Endothelial cell of umbilical vein (primary cell): ENCODE measurements around the gene KL. TPM values are rescaled to one million over a fixed set of nuclear protein-coding genes. Genes with fewer than 3 reads are reported as not detected.

ENCODE experiments used
- BruUV-seq: library from RNA; stranded (reverse); fragments of 400-500 nt; replicated peaks from 2 replicates; lab custom pipeline; 2021; lab: Mats Ljungman, UMichigan
- CTCF ChIA-PET: fragments of 300-600, 350-600 bp; sonication (Branson Sonifier 250); formaldehyde crosslinking; loops from one replicate; lab custom pipeline; 2021; ENCODE audit warnings: antibody characterized with exemption, inconsistent platforms; lab: Charles Lee
- POLR2A ChIA-PET: fragments of 300-600, 350-600 bp; sonication (Branson Sonifier 250); formaldehyde crosslinking; loops from one replicate; lab custom pipeline; 2021; ENCODE audit warnings: antibody characterized with exemption, inconsistent platforms; lab: Charles Lee
- DNase-seq: peaks from one replicate; pipeline ENCODE4 v3.0.0-alpha.2; 2011; ENCODE audit warnings: low read depth, low spot score
- FAIRE-seq: peaks from 2 replicates; lab custom pipeline; 2011; peaks lifted over from hg19 to GRCh38; lab: Jason Lieb, UNC
- H2AFZ ChIP-seq: 2 replicates; pipeline ENCODE4 v1.6.0; 2012; ENCODE audit warnings: low read depth, low read length, control low read depth, inconsistent platforms
- H3K27ac ChIP-seq: 2 replicates; pipeline ENCODE4 v1.5.1; 2011; ENCODE audit warnings: low read depth, mild to moderate bottlenecking, control low read depth, low read length, moderate library complexity; ENCODE audit not compliant: insufficient read depth
- H3K27me3 ChIP-seq, 2 experiments: 2 replicates each; pipeline versions ENCODE4 v1.6.0 to v1.6.1; 2011; ENCODE audit warnings: low read length in 2 of 2, mixed read lengths in 1 of 2; ENCODE audit not compliant: control insufficient read depth in 2 of 2, insufficient read depth in 2 of 2
- H3K36me3 ChIP-seq, 2 experiments: 2 replicates in 1 of 2; 3 replicates in 1 of 2; pipeline ENCODE4 v1.5.1; 2011; ENCODE audit warnings: low read length in 2 of 2, mild to moderate bottlenecking in 1 of 2, moderate library complexity in 1 of 2; ENCODE audit not compliant: control insufficient read depth in 2 of 2, insufficient read depth in 2 of 2; ENCODE audit errors: extremely low read depth in 1 of 2
- H3K4me1 ChIP-seq: 3 replicates; pipeline ENCODE4 v1.5.1; 2011; ENCODE audit warnings: mild to moderate bottlenecking, low read length; ENCODE audit not compliant: control insufficient read depth, insufficient read depth; ENCODE audit errors: extremely low read depth
- H3K4me2 ChIP-seq: 2 replicates; pipeline ENCODE4 v1.6.1; 2011; ENCODE audit warnings: low read length, control low read depth, mixed read lengths; ENCODE audit not compliant: insufficient read depth
- H3K4me3 ChIP-seq, 3 experiments: fragments of 200-600 bp in 1 of 3; sonication (generic), shearing (Covaris generic) in 1 of 3; replicated peaks in 1 of 3; 2 replicates each; pipeline ENCODE4 v1.5.1; 2011 to 2016; ENCODE audit warnings: control low read depth in 3 of 3, low read length in 3 of 3, mild to moderate bottlenecking in 2 of 3, inconsistent platforms in 1 of 3, low read depth in 1 of 3, moderate library complexity in 1 of 3; ENCODE audit not compliant: insufficient read depth in 1 of 3
- H3K79me2 ChIP-seq: 2 replicates; pipeline ENCODE4 v1.6.0; 2012; ENCODE audit warnings: low read length, inconsistent platforms; ENCODE audit not compliant: control insufficient read depth, insufficient read depth
- H3K9ac ChIP-seq: replicated peaks from 2 replicates; pipeline ENCODE3; 2011; ENCODE audit warnings: low read length, control low read depth; ENCODE audit not compliant: insufficient read depth; ENCODE audit errors: extremely low read depth
- H3K9me1 ChIP-seq: replicated peaks from 3 replicates; pipeline ENCODE4 v1.6.0; 2011; ENCODE audit warnings: mild to moderate bottlenecking, low read length; ENCODE audit not compliant: control insufficient read depth, insufficient read depth; ENCODE audit errors: extremely low read depth
- H3K9me3 ChIP-seq: replicated peaks from 2 replicates; pipeline ENCODE4 v1.5.1; 2012; ENCODE audit warnings: low read length, inconsistent platforms; ENCODE audit not compliant: control insufficient read depth, insufficient read depth
- H4K20me1 ChIP-seq: replicated peaks from 2 replicates; pipeline ENCODE3; 2011; ENCODE audit warnings: mild to moderate bottlenecking, low read length; ENCODE audit not compliant: control insufficient read depth, insufficient read depth; ENCODE audit errors: extremely low read depth
- EZH2 ChIP-seq: IDR thresholded peaks from 2 replicates; pipeline ENCODE4 v1.6.1; 2012; ENCODE audit warnings: borderline replicate concordance, low read depth, mild to moderate bottlenecking, moderate library complexity, low read length, inconsistent platforms; ENCODE audit not compliant: severe bottlenecking
- FOS ChIP-seq: IDR thresholded peaks from 2 replicates; pipeline ENCODE4 v1.6.1; 2011; ENCODE audit warnings: mild to moderate bottlenecking, low read length, moderate library complexity, borderline replicate concordance; ENCODE audit not compliant: insufficient read depth
- GATA2 ChIP-seq: IDR thresholded peaks from 2 replicates; pipeline ENCODE4 v1.7.0; 2011; ENCODE audit warnings: low read depth, mild to moderate bottlenecking, moderate library complexity, mixed read lengths, low read length; ENCODE audit not compliant: insufficient read length, insufficient read depth
- JUN ChIP-seq: IDR thresholded peaks from 2 replicates; pipeline ENCODE4 v1.6.1; 2011; ENCODE audit warnings: borderline replicate concordance, low read depth; ENCODE audit not compliant: insufficient read length, insufficient read depth
- MYC ChIP-seq: IDR thresholded peaks from one replicate; pipeline ENCODE4 v1.6.1; 2011; ENCODE audit warnings: mild to moderate bottlenecking, low read depth, low read length
- POLR2A ChIP-seq: IDR thresholded peaks from 2 replicates; pipeline ENCODE4 v1.6.1; 2012; ENCODE audit warnings: low read depth, mild to moderate bottlenecking, control low read depth, low read length
- POLR2AphosphoS5 ChIP-seq: IDR thresholded peaks from 2 replicates; pipeline ENCODE4 v1.6.1; 2012; ENCODE audit warnings: low read depth, mild to moderate bottlenecking, control low read depth, low read length, moderate library complexity; ENCODE audit not compliant: insufficient read depth
- dilution Hi-C: fragments of 300-500 bp; cut with MboI; formaldehyde crosslinking; loops from one replicate; pipeline ENCODE4 v1.15.0; 2019; ENCODE audit warnings: low sequenced_read_pairs; ENCODE audit not compliant: extremely low pct_ligation_motif_present
- intact Hi-C: fragments of 100-400 bp; cut with micrococcal nuclease; formaldehyde crosslinking; loops from one replicate; pipeline ENCODE4 v1.10.0; 2022
- polyA plus RNA-seq, 4 experiments: library from polyadenylated mRNA; depleted of rRNA in 3 of 4; stranded (reverse) in 3 of 4; unstranded in 1 of 4; fragments of >200 nt; gene quantifications; 2 replicates each; pipeline versions ENCODE4 v1.2.1 to v1.2.3, GENCODE V29; 2011 to 2012; ENCODE audit warnings: missing spikeins in 1 of 4
- total RNA-seq: library from RNA; stranded (reverse); gene quantifications from 2 replicates; pipeline ENCODE4 v1.2.3, GENCODE V29; 2021
- TF ChIP-seq, protein P1 (sequence below), 2 donors: IDR thresholded peaks; 1 replicate in 1 of 2; 2 replicates in 1 of 2; pipeline ENCODE4 v1.5.1; 2011; ENCODE audit warnings: low read length in 2 of 2, mild to moderate bottlenecking in 2 of 2, moderate library complexity in 2 of 2, control low read depth in 1 of 2, inconsistent platforms in 1 of 2, low read depth in 1 of 2; ENCODE audit not compliant: insufficient read depth in 1 of 2; ENCODE audit errors: extremely low read depth in 1 of 2
- TF ChIP-seq, protein P2 (sequence below): IDR thresholded peaks from 2 replicates; pipeline ENCODE4 v1.6.1; 2011; ENCODE audit not compliant: insufficient read depth, insufficient read length

KL gene
- total and polyA plus RNA-seq, 2 donors (not counting 3 experiments of a cell fraction or from before 2014, with no cell fraction given): 0.01 to 0.07 TPM

DNA sequence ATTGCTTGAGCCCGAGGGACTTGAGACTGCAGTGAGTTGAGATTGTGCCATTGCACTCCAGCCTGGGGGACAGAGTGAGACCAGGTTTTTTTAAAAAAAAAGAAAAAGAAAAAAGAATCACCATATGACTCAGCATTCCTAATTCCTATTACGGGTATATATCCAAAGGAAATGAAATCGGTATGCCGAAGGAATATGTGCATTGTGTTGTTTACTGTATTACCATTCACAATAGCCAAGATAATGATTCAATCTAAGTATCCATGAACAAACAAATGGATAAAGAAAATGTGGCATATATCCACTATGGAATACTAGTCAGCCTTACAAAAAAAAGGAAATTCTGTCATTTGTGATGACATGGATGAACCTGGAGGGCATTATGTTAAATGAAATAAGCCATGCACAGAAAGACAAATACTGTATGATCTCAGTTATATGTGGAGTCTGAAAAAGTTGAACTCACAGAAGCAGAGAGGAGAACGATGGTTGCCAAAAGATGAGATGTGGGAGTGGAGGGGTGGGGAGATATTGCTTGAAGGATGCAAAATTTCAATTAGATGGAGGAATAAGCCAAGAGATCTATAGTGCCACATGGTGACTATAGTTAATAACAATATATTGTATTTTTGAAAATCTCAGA, 4.3 kb upstream of the KL start:
- Histone ChIP-seq H3K9me1 (no peaks in the 10 kb centered on the region), H2AFZ (no peak overlapping the region), H3K9me3 (no peaks in the 10 kb centered on the region), H3K36me3 (no peaks in the 10 kb centered on the region), H3K4me3 (no peak overlapping the region), H4K20me1 (no peaks in the 10 kb centered on the region), H3K79me2 (no peaks in the 10 kb centered on the region), H3K27ac (no peak overlapping the region), H3K4me2 (no peak overlapping the region), H3K27me3 (peaks cover 21 to 47% of the 10 kb centered on the region in 2 experiments), H3K4me1 (peaks cover 8% of the 10 kb centered on the region), H3K9ac (no peak overlapping the region)
- FAIRE-seq (no peak), DNase-seq (no peak)
- TF ChIP-seq EZH2: no peak
- TF ChIP-seq FOS: no peak
- TF ChIP-seq JUN: no peak
- TF ChIP-seq MYC: no peak
- no peak for TF ChIP-seq POLR2A
- TF ChIP-seq, protein P1, sequence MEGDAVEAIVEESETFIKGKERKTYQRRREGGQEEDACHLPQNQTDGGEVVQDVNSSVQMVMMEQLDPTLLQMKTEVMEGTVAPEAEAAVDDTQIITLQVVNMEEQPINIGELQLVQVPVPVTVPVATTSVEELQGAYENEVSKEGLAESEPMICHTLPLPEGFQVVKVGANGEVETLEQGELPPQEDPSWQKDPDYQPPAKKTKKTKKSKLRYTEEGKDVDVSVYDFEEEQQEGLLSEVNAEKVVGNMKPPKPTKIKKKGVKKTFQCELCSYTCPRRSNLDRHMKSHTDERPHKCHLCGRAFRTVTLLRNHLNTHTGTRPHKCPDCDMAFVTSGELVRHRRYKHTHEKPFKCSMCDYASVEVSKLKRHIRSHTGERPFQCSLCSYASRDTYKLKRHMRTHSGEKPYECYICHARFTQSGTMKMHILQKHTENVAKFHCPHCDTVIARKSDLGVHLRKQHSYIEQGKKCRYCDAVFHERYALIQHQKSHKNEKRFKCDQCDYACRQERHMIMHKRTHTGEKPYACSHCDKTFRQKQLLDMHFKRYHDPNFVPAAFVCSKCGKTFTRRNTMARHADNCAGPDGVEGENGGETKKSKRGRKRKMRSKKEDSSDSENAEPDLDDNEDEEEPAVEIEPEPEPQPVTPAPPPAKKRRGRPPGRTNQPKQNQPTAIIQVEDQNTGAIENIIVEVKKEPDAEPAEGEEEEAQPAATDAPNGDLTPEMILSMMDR (IDR thresholded peaks at IDR 0.05; ENCODE audit: extremely low read depth in 1 of 2, insufficient read depth in 1 of 2, low read depth in 1 of 2, low read length in 2 of 2): no peak
- TF ChIP-seq, protein P2, sequence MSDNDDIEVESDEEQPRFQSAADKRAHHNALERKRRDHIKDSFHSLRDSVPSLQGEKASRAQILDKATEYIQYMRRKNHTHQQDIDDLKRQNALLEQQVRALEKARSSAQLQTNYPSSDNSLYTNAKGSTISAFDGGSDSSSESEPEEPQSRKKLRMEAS: no peak
- no peak for TF ChIP-seq GATA2
- no peak for TF ChIP-seq POLR2AphosphoS5
- no TSS peak for BruUV-seq
- ChIA-PET CTCF (no interaction called here), POLR2A (no interaction called here)
- dilution Hi-C loops: no loop called here
- intact Hi-C loops: no loop called here
